HG02970 (cell line): Measurements from ENCODE around the gene NKAP.

Experiments
- ATAC-seq: cut with Tn5 transposase; IDR thresholded peaks from one replicate; pipeline ENCODE4 v1.9.1; 2021; ENCODE audit warnings: mild to moderate bottlenecking, moderate library complexity, moderate number of reproducible peaks; ENCODE audit not compliant: unreplicated experiment, low FRiP score

NKAP gene

DNA sequence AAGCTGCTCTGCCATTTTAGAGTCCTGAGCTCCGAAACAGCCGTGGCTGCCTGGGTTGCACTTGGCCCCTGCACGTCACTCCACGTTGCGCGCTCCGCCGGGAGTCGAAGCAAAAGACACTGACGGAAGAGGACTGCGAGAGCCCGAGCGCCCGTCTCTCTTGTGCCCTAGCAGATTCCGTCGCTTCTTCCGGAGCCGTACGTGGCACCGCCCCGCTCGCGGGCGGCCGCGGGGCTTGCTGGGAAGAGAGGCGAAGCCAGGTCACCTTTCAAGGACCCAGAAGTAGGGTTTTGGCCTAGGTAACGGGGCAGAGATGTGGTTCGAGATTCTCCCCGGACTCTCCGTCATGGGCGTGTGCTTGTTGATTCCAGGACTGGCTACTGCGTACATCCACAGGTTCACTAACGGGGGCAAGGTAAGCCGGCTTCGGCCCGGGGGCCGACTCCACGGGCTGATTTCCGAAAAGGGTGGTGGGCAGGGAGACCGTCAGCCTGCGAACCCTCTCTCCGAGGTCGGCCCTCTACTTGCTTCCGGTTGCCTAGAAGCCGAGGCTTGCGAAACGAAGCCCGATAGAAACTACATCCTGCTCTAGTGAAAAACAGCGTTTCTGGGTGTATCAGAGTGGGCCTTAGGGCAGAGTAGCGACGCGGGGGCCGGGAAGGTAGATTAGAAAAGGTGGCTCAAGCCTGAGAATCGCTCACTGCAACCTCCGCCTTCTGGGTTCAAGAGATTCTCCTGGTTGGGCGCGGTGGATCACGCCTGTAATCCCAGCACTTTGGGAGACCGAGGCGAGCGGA lies 71.8 kb downstream of the NKAP start, which contains the start of the genes NDUFA1 and RNF113A:
Gene NDUFA1, plus strand, starts transcription at position 234 of the 797 bp plus-strand sequence. Its CDS starts 80 bp downstream, at position 314.
Gene RNF113A, minus strand, starts transcription at position 135 of the 797 bp plus-strand sequence. Its CDS starts 120 bp downstream, at position 15.
- ATAC-seq = peak; percentile 79

DNA sequence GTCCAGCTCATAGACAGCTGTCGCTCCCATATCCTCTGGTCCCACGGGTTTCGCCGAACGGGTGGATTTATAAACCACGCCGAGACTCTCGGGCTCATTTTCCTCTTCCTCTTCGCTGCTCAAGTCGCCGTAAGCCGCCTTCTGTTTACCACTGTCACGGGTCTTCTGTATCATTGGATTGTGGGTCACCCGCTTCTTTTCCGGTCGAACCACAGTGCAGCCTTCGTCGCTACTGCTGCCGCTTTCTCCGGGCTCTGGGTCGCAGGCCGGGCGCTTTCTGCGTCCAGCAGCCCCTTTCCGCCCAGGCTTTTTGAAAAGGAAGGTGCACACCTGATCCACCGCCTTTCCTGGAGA lies 72.3 kb downstream of the NKAP start:
- ATAC-seq = peak; percentile 17
